MV-4-11 (cell line): Measurements from ENCODE around the gene IL36B.

Experiments used
- DNase-seq: peaks from one replicate; lab custom pipeline; 2025; lab: John Stamatoyannopoulos, UW

Gene IL36B

DNA sequence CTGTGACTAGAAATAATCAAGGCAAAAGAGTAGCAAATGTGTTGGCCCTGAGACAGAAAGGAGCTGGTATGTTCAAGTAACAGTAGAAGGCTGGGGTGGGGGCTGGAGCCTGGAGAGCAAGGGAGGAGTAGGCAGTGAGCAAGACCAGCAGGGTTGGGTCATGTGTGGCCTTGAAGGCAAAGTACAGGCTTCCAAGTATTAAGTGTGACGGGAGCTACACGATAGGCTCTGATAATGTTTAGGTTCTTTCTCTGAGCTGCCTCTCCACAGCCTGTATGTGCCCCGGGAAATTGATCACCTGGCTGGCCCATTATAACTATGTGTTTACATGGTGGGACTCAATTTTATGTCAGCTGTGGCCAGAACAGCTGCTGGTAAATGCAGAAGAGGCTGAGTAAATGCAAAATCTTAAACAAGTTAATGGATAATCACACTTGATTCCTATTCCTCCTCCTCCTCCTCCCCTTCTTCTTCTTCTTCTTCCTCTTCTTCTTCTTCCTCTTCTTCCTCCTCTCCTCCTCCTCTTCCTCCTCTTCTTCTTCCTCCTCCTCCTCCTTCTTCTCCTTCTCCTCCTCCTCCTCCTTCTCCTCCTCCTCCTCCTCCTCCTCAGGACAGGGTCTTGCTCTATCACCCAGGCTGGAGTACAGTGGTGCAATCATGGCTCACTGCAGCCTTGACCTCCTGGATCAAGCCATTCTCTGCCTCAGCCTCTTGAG, 24.4 kb upstream of the IL36B start:
- DNase-seq, result no peak

- DNase-seq, result no peak
Measured at GRCh38 chr2:113075600-113075999, 22.9 kb upstream of the IL36B start.

DNA sequence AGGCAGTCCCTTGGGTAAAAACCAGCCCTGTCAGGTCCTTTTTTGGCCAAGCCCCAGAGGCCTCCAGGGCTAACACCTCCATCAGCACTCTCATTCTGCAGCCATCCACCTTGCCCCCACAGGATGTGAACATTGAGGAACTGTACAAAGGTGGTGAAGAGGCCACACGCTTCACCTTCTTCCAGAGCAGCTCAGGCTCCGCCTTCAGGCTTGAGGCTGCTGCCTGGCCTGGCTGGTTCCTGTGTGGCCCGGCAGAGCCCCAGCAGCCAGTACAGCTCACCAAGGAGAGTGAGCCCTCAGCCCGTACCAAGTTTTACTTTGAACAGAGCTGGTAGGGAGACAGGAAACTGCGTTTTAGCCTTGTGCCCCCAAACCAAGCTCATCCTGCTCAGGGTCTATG, 22.4 kb upstream of the IL36B start:
- no peak for DNase-seq

GRCh38 chr2:113073325-113073834, 20.7 kb upstream of the IL36B start:
- DNase-seq, result no peak

DNA sequence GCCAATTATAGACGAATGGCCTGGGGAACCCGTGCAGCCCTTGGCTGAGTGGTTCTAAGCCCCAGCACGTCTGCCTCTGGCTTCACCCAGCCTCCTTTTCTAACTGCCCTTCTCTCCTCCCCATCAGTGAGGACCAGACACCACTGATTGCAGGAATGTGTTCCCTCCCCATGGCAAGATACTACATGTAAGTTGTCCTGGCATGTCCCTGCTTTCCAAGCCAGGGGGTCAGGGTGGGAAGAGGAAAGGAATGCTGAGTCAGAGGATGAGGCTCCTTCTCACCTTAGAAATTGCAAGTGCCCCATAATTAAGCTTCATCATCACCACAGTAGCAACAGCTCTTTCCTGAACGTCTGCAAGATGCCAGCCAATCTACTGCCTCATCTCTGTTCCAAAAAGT, 19.9 kb upstream of the IL36B start:
- no peak for DNase-seq

GRCh38 chr2:113070606-113070975, 17.9 kb upstream of the IL36B start:
- DNase-seq, result no peak

GRCh38 chr2:113069676-113070605, 17.3 kb upstream of the IL36B start:
- no peak for DNase-seq

- DNase-seq, result no peak
Measured at GRCh38 chr2:113068706-113069485, 16.2 kb upstream of the IL36B start.

DNA sequence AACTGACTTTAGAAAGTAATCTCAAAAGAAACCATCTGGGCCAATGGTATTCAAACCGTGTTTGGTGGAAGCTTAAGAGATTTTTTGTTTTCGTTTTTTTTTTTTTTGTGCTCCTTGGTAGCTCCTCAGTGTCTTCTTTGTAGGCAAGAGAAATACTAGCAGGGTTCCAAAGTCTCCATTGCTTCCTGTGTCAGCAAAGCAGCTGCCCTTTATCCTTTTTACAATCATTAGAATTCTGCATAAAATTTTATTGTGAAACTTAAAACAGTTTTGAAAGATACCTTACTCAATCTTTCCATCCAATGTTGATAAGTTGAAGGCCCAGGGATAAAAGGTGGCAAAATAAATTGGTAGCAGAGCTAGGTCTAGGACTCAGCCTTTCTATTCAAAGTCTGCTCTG, 15.6 kb upstream of the IL36B start:
- no peak for DNase-seq

DNA sequence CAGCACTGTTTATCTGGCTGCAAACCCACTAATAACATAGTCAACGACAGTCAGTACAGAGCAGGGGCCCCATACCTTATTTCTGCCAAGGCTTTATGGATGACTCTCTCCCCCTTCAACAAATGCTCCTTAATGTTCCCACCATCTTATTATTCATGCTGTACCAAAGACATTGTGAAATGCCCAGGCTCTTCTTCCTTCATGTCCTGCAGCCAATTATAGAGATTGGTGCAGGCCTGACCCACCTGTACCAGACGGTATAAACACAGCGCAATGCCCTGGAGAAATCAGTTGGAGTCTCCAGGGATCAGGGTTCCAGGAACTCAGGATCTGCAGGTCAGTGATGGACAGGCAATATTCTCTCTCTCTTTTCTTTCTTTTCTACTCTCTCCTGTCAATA, 15.0 kb upstream of the IL36B start, which contains the start of gene IL1F10:
Gene IL1F10 (plus strand): TSS at position 290 of the 400 bp plus-strand sequence. CDS start 4,769 bp downstream, outside the sequence.
- DNase-seq, result no peak

GRCh38 chr2:113064898-113065297, 12.2 kb upstream of the IL36B start:
- DNase-seq, result no peak

- no peak for DNase-seq
Measured at GRCh38 chr2:113064281-113064680, 11.6 kb upstream of the IL36B start.

DNA sequence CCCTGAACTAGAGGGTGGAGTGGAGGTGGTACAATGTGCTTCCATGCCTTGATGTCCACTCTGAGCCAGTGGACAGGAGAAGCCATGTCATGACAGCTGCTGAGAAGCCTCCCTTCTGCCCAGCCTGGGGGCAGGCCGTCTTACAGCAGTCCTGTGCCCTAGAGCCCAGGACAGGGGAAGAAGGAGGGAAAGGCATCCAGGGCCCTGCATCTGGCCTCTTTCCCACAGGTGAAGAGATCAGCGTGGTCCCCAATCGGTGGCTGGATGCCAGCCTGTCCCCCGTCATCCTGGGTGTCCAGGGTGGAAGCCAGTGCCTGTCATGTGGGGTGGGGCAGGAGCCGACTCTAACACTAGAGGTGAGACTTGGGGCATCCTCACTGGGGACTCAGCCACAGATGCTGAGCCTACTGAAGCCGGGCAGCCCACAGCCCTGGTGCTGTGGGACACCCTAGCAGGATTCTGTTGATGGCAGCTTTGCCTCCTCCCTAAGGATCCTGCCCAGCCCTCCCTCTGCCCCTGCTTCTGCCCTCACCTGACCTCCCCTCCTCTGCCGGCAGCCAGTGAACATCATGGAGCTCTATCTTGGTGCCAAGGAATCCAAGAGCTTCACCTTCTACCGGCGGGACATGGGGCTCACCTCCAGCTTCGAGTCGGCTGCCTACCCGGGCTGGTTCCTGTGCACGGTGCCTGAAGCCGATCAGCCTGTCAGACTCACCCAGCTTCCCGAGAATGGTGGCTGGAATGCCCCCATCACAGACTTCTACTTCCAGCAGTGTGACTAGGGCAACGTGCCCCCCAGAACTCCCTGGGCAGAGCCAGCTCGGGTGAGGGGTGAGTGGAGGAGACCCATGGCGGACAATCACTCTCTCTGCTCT, 9.5 kb upstream of the IL36B start:
- no peak for DNase-seq

DNA sequence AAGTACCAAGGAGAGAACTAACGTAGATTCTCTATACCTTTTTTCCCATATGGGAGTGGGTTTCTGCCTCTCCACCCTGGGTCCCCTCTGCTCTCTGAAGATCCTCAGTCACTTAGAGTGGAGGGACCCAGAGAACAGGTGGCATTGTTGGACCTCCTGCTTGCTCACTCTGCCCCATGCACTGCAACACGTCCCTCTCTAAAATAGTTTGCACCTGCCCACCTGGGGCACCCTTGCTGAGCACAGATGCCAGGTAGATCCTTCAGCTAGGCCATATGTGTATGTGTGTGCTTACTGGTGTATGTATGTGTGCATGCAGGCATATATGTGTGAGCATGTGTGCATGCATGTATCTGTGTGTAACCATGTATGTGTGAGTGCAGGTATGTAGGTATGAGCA, 8.6 kb upstream of the IL36B start:
- DNase-seq, result no peak

GRCh38 chr2:113060796-113061195, 8.1 kb upstream of the IL36B start:
- DNase-seq, result no peak

GRCh38 chr2:113060396-113060795, 7.7 kb upstream of the IL36B start:
- DNase-seq, result no peak

GRCh38 chr2:113058998-113059960, 6.6 kb upstream of the IL36B start, which contains the start of gene IL36RN:
TSS of gene IL36RN (plus strand) at chr2:113059198. CDS start at chr2:113059439, 241 bp downstream.
- no peak for DNase-seq

DNA sequence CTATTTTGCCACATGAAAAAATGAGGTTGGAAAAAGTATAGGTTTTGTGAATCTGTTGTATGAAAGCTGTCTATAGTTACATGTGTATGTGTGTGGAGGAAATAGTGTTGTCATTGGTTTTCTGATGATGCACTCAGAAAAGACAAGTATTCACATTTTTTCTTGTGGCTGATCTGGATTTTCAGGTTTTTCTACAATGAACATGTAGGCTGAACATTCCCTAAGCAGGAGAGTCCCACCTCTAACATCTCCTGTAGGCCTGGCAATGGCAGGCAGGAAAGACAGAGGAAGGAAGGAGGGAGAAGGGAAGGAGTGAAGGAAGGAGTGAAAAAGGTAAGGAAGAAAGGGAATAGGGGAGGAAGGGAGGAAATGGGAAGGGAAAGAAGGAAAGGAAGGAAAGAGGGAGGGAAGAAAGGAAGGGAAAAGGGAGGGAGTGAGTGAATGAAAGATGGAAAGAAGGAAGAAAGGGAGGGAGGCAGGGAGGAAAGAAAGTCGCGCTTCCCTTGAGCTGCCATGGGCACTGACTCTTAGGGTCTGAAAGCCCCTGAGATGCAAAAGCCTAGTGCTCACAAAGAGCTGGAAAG, 5.8 kb upstream of the IL36B start:
- no peak for DNase-seq

GRCh38 chr2:113057117-113057516, 4.5 kb upstream of the IL36B start:
- no peak for DNase-seq

GRCh38 chr2:113056521-113056920, 3.9 kb upstream of the IL36B start:
- DNase-seq, result no peak
